HG02610 (cell line): ENCODE data around the gene ZNF778.
"Not testable (repeated sequence)": the region's sequence is repeated elsewhere in the genome, so short reads cannot be mapped to it uniquely, and the experiment has no call there.

Experiments used
- ATAC-seq: cut with Tn5 transposase; IDR thresholded peaks from one replicate; pipeline ENCODE4 v1.9.1; 2021; ENCODE audit warnings: mild to moderate bottlenecking, moderate library complexity; ENCODE audit not compliant: unreplicated experiment

ZNF778 gene

DNA sequence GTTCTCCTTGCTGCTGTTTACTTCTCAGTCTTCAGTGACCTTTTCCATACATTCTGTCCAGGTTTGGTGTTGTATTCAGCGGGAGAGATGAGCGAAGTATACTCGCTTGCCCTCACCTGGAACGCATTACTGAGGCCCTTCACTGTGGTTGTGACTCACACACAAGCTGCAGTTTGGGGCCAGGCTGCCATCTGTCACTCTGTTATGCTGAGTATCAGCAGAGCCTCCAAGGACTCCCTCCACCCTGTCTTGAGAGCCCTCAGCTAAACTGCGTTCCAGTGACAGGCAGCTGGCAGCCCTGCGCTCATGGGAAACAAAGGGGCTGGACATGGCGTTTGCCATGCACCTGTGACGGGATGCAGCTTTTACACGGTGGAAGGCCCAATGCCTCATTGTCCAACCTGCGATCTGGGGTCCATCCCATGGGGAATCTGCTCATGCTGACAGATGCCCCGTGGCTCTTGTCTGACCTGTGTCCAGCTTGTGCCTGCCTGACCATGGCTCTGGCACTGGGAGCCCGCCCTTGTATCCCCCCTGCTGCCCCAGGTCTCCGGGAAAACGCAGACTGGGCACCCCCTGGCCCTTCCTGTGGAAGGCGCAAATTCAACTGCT, 6.5 kb upstream of the ZNF778 start:
- ATAC-seq, result no peak

DNA sequence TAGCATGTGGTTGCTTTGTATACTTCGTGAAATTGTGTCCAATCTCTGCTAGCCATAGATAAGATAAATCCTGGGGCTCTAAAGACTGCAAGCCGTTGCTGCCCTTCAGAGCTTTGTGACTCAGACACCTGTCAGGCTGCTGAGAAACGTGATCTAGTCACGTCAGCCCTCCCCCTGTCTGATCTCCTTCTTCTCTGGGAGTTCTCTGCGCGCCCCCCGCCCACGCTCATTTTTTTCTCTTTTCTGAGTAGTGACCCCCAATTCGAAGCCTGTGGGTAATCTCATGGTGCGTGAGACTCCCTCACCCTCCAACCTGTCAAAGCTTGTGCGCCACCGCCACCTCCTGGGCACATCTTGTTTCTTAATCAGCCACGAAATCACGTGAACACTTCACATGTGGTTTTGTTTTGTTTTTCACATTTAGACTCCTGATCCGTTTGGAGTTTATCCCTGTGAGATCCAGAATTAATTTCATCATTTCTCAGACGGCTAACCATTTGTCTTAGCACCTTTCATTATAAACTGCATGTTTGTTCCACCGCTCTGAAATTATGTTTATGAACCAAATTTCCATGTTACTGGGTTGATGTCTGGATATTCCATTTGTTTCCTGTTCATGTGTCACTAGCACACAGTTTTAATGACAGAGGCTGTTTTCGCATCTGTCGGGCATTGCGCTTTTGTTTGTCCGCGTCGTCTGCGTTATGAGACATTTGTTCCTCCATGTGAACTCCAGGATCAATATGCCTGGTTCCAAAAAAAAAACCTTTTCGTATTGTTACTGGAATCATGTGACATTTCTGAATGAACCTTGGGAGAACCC, 977 bp upstream of the ZNF778 start:
- ATAC-seq, result no peak

DNA sequence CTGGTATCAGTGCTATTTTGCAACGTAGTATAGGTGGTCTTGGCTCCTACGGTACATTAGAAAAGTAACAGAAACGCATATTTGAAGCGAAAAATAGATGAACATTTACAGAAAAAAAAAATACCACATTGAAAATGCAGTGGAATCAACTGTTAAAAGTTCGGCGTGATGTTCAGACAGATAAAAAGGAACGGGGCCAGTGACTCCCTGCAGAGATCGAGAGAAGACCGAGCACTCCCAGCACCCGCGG, 440 bp upstream of the ZNF778 start:
- no peak for ATAC-seq

DNA sequence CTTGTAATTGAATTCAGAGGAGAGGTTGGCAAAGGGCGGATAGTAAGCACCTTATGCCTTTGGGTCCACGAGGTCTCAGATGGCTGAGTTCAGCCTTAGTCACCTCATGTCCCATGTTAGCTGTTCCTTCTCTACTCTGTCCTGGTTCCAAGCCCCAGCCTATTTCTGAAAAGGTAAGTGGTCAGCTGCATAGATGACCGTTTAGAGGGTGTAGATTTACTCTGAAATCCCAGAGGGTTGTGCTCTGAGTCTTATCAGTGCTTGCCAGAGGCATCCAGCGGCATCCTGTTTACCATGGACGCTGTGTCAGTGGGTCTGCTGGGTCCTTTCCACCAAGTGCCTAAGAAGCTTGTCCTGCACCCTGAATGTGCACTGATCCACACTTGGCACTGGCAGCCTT, 1.9 kb downstream of the ZNF778 start:
- ATAC-seq, result no peak

DNA sequence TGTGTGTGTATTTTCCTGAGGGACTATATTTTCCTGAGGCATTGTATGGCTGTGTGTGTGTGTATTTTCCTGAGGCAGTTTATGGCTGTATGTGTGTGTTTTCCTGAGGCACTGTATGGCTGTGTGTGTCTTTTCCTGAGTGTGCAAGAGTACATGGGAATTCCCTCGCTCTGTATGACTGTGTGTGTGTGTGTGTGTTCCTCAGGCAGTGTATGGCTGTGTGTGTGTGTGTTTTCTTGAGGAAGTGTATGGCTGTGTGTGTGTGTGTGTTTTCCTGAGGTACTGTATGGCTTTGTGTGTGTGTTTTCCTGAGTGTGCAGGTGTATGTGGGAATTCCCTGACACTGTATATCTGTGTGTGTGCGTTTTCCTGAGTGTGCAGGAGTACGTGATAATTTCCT, 4.1 kb downstream of the ZNF778 start:
- ATAC-seq, result no peak

DNA sequence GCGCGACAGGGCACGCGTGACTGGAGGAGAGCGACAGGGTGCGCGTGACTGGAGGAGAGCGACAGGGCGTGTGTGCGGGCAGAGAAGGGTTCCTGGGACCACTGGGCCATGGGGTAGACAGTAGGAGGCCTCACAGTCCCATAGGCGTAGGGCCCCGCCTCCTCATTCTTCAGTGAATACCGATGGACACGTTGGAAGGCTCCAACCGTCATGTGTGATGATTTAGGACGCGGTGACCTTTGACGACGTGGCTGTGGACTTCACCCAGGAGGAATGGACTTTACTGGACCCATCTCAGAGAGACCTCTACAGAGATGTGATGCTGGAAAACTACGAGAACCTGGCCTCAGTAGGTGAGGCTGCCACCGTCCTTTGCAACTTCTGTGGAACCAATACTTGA, 5.4 kb downstream of the ZNF778 start:
- no peak for ATAC-seq

DNA sequence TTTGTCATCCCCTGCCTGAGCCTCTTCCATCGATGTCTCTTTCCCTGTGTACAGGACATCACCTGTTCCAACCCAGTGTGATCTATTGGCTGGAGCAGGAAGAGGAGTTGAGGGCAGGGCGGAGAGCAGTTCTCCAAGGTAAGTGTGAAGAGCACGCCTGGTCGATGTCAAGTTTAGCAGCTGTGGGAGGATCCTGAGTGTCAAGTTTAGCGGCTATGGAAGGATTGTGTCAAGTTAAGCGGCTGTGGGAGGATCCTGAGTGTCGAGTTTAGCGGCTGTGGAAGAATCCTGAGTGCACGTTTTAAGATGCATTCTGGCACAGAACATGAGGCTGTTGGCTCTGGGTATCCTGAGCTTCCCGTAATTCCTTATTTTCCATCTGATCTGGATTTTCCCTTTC, 7.2 kb downstream of the ZNF778 start:
- ATAC-seq, result no peak

DNA sequence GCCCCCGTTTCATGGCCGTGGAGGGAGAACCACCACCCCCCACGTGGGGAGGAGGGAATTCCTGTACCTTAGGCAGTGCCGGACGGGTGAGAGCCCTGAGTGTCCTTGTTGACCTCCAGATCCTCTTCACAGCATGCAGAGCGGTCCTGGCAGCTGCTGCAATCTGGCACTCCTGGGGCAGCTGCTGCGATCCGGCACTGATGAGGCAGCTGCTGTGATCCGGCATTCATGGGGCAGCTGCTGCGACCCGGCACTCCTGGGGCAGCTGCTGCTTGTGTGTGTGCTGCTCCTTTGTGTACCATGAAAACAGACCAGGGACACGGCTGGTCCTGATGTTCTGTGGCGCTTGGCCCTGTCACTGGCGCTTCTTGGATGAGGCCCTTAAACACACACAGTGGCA, 12.8 kb downstream of the ZNF778 start:
- ATAC-seq, result no peak

DNA sequence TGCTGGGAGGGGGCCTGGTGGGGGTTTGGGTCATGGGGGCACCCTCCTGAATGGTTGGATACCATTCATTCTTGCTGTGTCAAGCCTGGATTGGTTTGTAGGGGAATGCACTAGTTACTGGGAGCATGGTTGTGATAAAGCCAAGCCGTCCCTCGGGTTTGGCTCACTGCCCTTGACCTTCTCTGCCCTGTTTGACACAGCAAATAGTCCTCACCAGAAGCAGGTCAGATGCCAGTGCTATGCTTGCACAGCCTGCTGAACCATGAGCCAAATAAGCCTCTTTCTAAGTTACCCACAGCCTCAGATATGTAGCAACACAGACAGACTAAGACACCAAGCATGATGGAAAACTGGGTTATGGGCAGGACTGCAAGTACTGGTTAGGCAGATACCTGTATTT, 14.6 kb downstream of the ZNF778 start:
- no peak for ATAC-seq

DNA sequence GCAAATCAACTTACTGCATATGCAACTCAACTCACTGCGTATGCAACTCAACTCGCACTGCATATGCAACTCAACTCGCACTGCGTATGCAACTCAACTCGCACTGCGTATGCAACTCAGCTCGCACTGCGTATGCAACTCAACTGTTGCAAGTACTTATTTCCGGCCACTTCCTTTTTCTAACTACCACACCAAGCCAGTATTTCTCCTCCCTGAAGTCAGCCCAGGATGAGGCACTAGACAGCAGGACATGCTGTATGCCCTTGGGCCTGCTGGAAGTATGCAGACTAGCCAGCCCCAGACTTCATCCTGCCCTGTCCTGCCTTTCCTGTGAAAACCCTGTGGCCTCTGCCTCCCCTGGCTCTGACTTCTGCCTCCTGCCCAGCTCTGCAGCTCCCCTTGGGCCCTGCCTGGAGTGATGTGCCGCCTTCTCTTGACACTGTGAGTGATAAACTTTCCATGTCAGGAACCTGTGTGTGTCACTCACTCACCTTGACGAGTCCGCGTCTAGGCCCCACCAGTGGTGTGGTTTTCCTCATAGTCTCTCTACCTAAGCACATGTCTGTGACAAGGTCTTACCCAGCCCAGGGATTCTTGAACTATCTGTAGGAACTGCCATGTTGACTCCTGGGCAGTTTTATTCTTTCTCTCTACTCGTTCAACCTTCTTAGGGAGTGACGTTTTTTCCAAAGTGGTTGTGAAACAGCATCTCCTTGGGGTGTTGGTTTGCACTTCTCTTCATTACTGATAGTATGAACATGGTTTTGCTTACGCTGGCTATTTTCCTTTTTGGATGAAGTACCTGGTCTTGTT, 16.4 kb downstream of the ZNF778 start:
- no peak for ATAC-seq

DNA sequence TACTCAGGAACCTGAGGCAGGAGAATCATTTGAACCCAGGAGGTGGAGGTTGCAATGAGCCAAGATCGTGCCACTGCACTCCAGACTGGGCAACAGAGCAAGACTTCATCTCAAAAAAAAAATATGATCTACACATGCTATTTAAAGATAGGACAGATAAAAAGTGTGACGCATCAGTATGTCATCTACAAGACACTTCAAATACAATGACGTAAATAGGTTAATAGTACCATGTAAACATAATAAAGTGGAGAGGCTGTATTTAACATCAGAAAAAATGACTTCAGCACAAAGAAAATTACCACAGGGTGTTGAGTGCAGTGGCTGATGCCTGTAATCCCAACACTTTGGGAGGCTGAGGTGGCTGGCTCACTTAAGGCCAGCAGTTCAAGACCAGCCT, 20.2 kb downstream of the ZNF778 start:
- ATAC-seq, result no peak

DNA sequence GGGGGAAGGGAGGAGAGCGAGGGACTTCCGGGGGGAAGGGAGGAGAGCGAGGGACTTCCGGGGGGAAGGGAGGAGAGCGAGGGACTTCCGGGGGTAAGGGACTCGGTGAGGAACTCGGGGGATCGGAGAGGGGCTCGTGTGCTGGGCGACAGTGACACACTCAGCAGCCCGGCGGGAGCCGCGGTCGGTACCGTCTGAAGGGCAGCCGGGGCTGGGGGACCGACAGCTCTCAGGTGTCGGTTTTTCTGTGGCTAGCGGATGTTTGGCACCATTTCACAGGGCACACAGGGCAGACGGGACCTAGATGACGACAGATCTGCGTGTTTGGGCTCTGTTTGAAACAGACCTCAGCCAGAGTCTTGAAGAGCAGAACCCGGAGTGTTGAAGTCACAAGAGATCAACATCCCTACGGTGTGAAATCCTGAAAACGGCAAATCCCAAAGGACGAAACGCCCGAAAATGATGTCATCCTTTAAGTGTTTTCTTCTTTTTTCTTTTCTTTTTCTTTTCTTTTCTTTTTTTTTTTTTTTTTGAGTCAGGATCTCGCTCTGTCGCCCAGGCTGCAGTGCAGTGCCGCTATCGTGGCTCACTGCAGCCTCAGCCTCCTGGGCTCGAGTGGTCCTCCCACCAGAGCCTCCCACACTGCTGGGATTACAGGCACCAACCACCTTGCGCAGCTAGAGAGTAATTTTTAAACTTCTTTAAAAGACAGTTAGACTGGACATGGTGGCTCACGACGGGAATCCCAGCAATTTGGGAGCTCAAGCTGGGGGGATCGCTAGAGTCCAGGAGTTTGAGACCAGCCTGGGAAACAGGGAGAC, 23.9 kb downstream of the ZNF778 start:
- peak; percentile 50 for ATAC-seq

DNA sequence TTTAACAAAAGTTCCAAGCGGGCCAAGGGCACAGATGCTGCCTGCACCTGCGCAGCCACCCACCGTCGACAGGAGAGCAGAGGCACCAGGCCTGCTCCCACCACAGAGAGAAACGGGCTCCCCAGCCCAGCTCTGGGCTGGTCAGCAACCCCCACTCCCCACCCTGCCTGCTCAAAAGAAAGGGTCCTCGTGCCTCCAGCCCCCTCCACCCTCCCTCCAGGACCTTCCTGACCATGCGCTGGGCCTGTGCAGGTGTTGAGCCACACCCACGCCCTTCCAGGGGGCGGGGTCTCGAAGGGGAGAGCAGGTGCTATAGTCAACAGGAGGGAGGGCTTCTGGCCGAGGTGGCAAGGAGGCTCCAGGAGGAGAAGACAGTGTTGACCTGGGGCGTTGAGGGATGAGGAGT, 25.3 kb downstream of the ZNF778 start:
- no peak for ATAC-seq

DNA sequence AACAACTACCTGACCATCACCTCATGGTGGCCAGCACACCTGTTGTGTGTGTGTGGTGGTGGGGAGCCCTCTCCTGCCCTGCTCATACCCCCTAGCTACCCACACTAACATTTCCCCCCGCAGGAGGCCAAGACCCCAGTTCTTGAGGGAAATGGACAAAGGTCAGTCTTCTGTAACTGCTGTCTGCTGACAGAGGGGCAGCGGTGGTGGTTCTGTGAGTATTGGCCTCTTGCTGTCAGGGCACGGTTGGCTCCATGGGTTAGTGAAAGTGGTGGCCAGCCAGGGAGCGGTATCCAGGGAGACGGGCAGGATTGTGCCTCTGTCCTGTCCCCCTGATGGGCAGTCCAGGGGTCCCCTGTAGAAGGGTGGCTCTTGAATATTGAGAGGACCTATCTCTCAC, 26.2 kb downstream of the ZNF778 start:
- no peak for ATAC-seq

DNA sequence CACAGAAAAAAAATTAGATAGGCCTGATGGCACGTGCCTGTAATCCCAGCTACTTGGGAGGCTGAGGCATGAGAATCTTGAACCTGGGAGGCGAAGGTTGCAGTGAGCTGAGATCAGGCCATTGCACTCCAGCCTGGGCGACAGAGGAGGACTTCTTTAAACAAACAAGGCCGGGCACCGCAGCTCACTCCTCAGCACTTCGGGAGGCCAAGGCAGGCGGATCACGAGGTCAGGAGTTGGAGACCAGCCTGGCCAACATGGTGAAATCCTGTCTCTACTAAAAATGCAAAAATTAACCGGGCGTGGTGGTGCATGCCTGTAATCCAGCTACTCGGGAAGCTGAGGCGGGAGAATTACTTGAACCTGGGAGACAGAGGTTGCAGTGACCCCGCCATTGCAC, 26.8 kb downstream of the ZNF778 start:
- not testable (repeated sequence) for ATAC-seq

DNA sequence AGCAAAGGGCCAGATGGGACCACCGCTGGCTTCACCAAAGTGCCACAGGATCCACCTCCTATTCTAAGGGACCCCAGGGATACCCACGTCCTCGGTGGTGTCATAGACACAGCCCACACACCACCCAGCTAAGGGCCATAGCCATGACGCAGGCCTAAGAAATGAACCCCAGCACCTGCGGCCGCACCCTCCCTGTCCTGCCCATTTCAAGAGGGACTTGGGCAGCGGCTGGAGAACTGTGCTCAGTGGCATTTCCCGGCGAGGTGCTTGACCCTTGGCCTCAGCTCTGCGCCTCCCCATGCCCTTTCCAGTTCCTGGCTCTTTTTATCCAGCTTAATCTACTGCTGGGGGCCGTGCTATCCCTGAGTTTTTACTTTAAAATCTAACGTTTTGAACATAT, 27.3 kb downstream of the ZNF778 start:
- no peak for ATAC-seq

DNA sequence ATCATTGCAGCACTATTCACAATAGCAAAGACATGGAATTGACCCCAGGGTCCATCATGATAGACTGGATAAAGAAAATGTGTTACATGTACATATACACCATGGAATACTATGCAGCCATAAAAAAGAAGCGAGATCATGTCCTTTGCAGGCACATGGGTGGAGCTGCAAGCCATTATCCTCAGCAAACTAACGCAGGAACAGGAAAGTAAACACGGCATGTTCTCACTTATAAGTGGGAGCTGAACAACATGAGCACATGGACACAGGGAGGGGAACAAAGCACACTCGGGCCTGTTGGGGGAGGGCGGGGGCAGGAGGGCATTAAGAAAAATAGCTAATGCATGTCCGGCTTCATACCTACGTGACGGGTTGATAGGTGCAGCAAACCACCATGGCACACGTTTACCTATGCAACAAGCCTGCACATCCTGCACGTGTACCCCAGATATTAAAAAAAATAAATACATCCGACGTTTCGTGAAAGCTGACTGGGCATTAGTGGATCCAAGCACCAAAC, 28.9 kb downstream of the ZNF778 start:
- ATAC-seq, result no peak

DNA sequence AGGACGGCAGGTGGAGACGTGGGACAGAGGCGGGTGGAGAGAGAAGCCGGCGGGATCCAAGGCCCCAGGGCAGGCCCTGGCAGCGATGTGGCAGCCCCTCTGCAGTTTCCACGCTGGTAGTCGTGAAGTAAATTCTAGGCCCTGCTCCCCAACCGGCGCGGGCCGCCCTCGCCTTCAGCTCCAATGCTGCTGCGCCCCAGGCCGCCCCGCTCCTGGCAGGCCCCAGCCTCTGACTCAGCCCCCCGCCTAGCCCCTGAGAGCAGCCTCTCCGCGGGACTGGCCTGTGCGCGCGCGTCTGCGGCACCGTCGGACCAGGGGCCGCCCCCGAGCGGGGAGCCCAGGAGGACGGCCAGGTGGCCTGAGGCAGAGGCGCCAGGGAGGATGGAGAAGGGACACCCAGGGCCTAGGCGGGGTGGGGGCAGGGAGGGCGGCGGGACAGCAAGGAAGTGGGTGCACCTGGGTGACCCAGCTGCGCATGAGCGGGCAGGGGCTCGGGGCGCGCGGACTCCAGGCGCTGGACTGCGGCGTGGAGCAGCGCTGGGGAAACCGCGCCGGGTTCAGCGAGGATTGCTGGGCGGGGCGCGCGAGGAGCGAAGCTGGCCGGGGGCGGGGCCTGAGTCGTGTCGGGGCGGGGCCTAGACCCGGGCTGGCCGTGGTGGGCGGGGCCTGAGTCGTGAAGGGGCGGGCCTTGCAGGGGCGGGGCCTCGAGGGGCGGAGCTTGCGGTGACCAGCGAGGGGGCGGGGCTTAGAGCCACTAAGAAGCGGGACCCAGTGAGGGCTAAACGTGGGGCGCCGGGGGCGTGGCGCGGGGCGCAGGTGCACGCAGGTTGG, 29.6 kb downstream of the ZNF778 start:
- ATAC-seq, result peak; percentile 46

DNA sequence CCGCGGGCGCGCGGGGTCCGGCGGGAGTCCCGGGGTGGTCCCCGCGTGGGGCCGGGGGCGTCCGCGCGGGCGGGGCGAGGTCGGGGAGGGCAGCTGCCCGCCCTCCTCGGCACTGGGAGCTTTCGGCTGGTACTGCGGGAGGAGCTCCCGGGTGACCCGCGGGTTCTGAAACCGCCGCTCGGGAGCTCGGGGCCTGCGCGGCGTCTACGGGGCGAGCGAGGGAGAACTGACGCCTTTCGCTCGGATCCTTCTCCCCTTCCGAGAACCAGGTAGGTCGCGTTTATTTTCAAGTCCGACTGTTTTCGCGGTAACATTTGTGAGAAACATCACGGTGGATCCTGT, 30.2 kb downstream of the ZNF778 start:
- not testable (repeated sequence) for ATAC-seq
